Measurements from ENCODE around the gene TMEM183A. TPM values are rescaled to one million over a fixed set of nuclear protein-coding genes. Genes with fewer than 3 reads are reported as not detected.

The TMEM183A gene
- polyA plus RNA-seq, 1 of the 3 experiments (the other 2 are of a cell fraction): 47.9 TPM

- 88% methylated on average over 13 of the region's 16 CpGs for WGBS (ENCODE audit: low lambda C conversion rate)
- H3K4me2 ChIP-seq: no peak overlapping the region
- H3K9me3 ChIP-seq: no peaks in the 10 kb centered on the region
- H3K9me2 ChIP-seq: no peaks in the 10 kb centered on the region
- TF ChIP-seq FOXJ3 (CRISPR knock-in tag; IDR thresholded peaks at IDR 0.05): no peak
- TF ChIP-seq FOXM1 (IDR thresholded peaks at IDR 0.05; ENCODE audit: low read depth): no peak
- TF ChIP-seq NRF1 (IDR thresholded peaks at IDR 0.05; ENCODE audit: low read depth, low read length): no peak
- TF ChIP-seq FOSL2 (IDR thresholded peaks at IDR 0.05; ENCODE audit: borderline replicate concordance, low read depth): no peak
- no peak for TF ChIP-seq ZBTB33 (IDR thresholded peaks at IDR 0.05; ENCODE audit: borderline replicate concordance, low read depth)
- no peak for TF ChIP-seq PBX3 (IDR thresholded peaks at IDR 0.05)
- no peak for TF ChIP-seq TEAD4 (IDR thresholded peaks at IDR 0.05; ENCODE audit: borderline replicate concordance, insufficient read depth)
- H3K4me3 ChIP-seq (ENCODE audit: low read depth in 2 of 2, low read length in 1 of 2): no peak overlapping the region
- DNase-seq: no peak
- H3K4me1 ChIP-seq (ENCODE audit: control insufficient read depth in 1 of 2, insufficient read depth in 2 of 2, low read depth in 1 of 2, low read length in 1 of 2): peaks cover 0 to 13% of the 10 kb centered on the region in 2 experiments; a peak in 2 of 4 replicates
- H3K27ac ChIP-seq (ENCODE audit: low read depth in 2 of 2, low read length in 1 of 2): no peak overlapping the region
- no peak overlapping the region for H2AFZ ChIP-seq (ENCODE audit: low read depth)
- ChIA-PET POLR2A (no interaction called here), CTCF (interaction anchor here (1.7 to 16.3 kb wide), 5 partner anchors 9 to 224 kb away, joined by 6 to 454 read pairs (median 228); partner anchors contain the start of gene ADORA1)
- H3F3A ChIP-seq (replicated peaks; ENCODE audit: insufficient read depth): peaks cover 7% of the 10 kb centered on the region
- no peaks in the 10 kb centered on the region for H3K36me3 ChIP-seq (replicated peaks in 1 of 2; ENCODE audit: control insufficient read depth in 1 of 2, insufficient read depth in 2 of 2, low read length in 1 of 2)
- no peak overlapping the region for H3K9ac ChIP-seq
- no peaks in the 10 kb centered on the region for H4K20me1 ChIP-seq (ENCODE audit: insufficient read depth)
- H3K27me3 ChIP-seq (ENCODE audit: insufficient read depth): no peaks in the 10 kb centered on the region
- no peaks in the 10 kb centered on the region for H3K79me2 ChIP-seq (ENCODE audit: insufficient read depth)
Observed at GRCh38 chr1:203045821-203046594, 38.8 kb downstream of the TMEM183A start.

GRCh38 chr1:203046984-203047630 lies 39.9 kb downstream of the TMEM183A start:
- WGBS (ENCODE audit: low lambda C conversion rate): 59% methylated on average over 14 of the region's 15 CpGs
- no peak for TF ChIP-seq MEF2A (IDR thresholded peaks at IDR 0.05; ENCODE audit: borderline replicate concordance, low read depth)
- TF ChIP-seq FOSL2 (IDR thresholded peaks at IDR 0.05; ENCODE audit: borderline replicate concordance, low read depth): peak; percentile 91; the same call in 1 of the 2 replicates
- TF ChIP-seq NRF1 (IDR thresholded peaks at IDR 0.05; ENCODE audit: low read depth, low read length): no peak
- no peak for TF ChIP-seq YY1 (IDR thresholded peaks at IDR 0.05; ENCODE audit: low read depth)
- peak; percentile 85 for TF ChIP-seq JUND (IDR thresholded peaks at IDR 0.05)
- no peak for TF ChIP-seq RCOR1 (IDR thresholded peaks at IDR 0.05; ENCODE audit: low read length)
- TF ChIP-seq TCF12 (IDR thresholded peaks at IDR 0.05): peak; percentile 50; the same call in 1 of the 2 replicates
- 0 out of 2 replicates have a peak, but pooled peaks have one; percentile 30 for TF ChIP-seq SIN3A (IDR thresholded peaks at IDR 0.05; ENCODE audit: borderline replicate concordance, low read depth, low read length)
- TF ChIP-seq EP300 (IDR thresholded peaks at IDR 0.05; ENCODE audit: borderline replicate concordance in 1 of 2, low read depth in 1 of 2, low read length in 1 of 2): no peak; a peak in 1 of 4 replicates
- no peak for TF ChIP-seq ZBTB33 (IDR thresholded peaks at IDR 0.05; ENCODE audit: borderline replicate concordance, low read depth)
- TF ChIP-seq PBX3 (IDR thresholded peaks at IDR 0.05): peak; percentile 93
- TF ChIP-seq IRF3 (IDR thresholded peaks at IDR 0.05; ENCODE audit: low read depth, low read length): no peak
- TF ChIP-seq CHD2 (IDR thresholded peaks at IDR 0.05; ENCODE audit: low read length, partially characterized antibody): no peak

More at GRCh38 chr1:203046984-203047630, 39.9 kb downstream of the TMEM183A start:
- Histone ChIP-seq H3K36me3 (replicated peaks in 1 of 2; ENCODE audit: control insufficient read depth in 1 of 2, insufficient read depth in 2 of 2, low read length in 1 of 2) (no peaks in the 10 kb centered on the region), H3K4me3 (ENCODE audit: low read depth in 2 of 2, low read length in 1 of 2) (no peak overlapping the region), H3F3A (replicated peaks; ENCODE audit: insufficient read depth) (peaks cover 7% of the 10 kb centered on the region), H3K79me2 (ENCODE audit: insufficient read depth) (no peaks in the 10 kb centered on the region), H3K9me2 (no peaks in the 10 kb centered on the region), H3K27ac (ENCODE audit: low read depth in 2 of 2, low read length in 1 of 2) (peak overlapping the region in 1 of 2 experiments; percentile 24; a peak in 1 of 4 replicates), H3K9me3 (no peaks in the 10 kb centered on the region), H3K27me3 (ENCODE audit: insufficient read depth) (no peaks in the 10 kb centered on the region), H4K20me1 (ENCODE audit: insufficient read depth) (no peaks in the 10 kb centered on the region), H3K4me1 (ENCODE audit: control insufficient read depth in 1 of 2, insufficient read depth in 2 of 2, low read depth in 1 of 2, low read length in 1 of 2) (peaks cover 9 to 13% of the 10 kb centered on the region in 2 experiments; a peak in 3 of 4 replicates), H2AFZ (ENCODE audit: low read depth) (peak overlapping the region; percentile 39; the same call in 1 of the 2 replicates), H3K4me2 (peak overlapping the region; percentile 37; the same call in 1 of the 2 replicates), H3K9ac (no peak overlapping the region)
- POLR2A ChIA-PET: no interaction called here
- CTCF ChIA-PET: interaction anchor here (0.7 to 16.3 kb wide), 7 partner anchors 6 to 223 kb away, joined by 3 to 454 read pairs (median 131); partner anchors contain the start of gene ADORA1
- DNase-seq: no peak

Measured in SK-N-SH (cell line).